IMR-90 (cell line): ENCODE data around the gene DRD4. TPM values are rescaled to one million over a fixed set of nuclear protein-coding genes. Genes with fewer than 3 reads are reported as not detected.

Source experiments
- ATAC-seq: fragments of 200-7000 bp; cut with Tn5 transposase; 2 replicates; pipeline ENCODE4 v1.9.1; 2020; ENCODE audit warnings: low read depth, mild to moderate bottlenecking, moderate library complexity
- BruUV-seq: library from RNA; stranded (reverse); fragments of 400-500 nt; replicated peaks from 2 replicates; lab custom pipeline; 2021; lab: Mats Ljungman, UMichigan
- CTCF ChIA-PET: fragments of 300-600 bp; formaldehyde crosslinking; extraction: SDS; loops from one replicate; lab custom pipeline; 2021; ENCODE audit warnings: antibody characterized with exemption; lab: Yijun Ruan, JAX
- POLR2A ChIA-PET: fragments of 300-600 bp; sonication (Branson Sonifier 250); formaldehyde crosslinking; loops from one replicate; lab custom pipeline; 2022; ENCODE audit warnings: antibody characterized with exemption; ENCODE audit not compliant: unreplicated experiment; lab: Charles Lee
- DNase-seq: peaks from one replicate; pipeline ENCODE4 v3.0.0; 2013
- H2AFZ ChIP-seq: replicated peaks from 2 replicates; pipeline ENCODE3; 2013; ENCODE audit warnings: low read length, mild to moderate bottlenecking; ENCODE audit not compliant: poor library complexity
- H2AK5ac ChIP-seq: 2 replicates; pipeline ENCODE4 v1.6.1; 2013; ENCODE audit warnings: low read depth, low read length, inconsistent platforms
- H2AK9ac ChIP-seq: replicated peaks from 2 replicates; pipeline ENCODE3; 2013; ENCODE audit warnings: mild to moderate bottlenecking, low read depth, low read length, moderate library complexity; ENCODE audit not compliant: poor library complexity
- H2BK120ac ChIP-seq: 2 replicates; pipeline ENCODE4 v1.6.1; 2013; ENCODE audit warnings: low read depth, low read length, inconsistent platforms
- H2BK15ac ChIP-seq: 3 replicates; pipeline ENCODE4 v1.6.1; 2013; ENCODE audit warnings: low read depth, low read length, inconsistent platforms
- H2BK20ac ChIP-seq: 2 replicates; pipeline ENCODE4 v1.6.1; 2013; ENCODE audit warnings: low read depth, mild to moderate bottlenecking, inconsistent platforms, low read length, moderate library complexity
- H2BK5ac ChIP-seq: 2 replicates; pipeline ENCODE4 v1.6.1; 2013; ENCODE audit warnings: mild to moderate bottlenecking, low read depth, low read length, inconsistent platforms; ENCODE audit not compliant: poor library complexity, severe bottlenecking
- H3K14ac ChIP-seq: replicated peaks from 2 replicates; pipeline ENCODE4 v1.6.1; 2013; ENCODE audit warnings: low read depth, low read length, inconsistent platforms
- H3K18ac ChIP-seq: 2 replicates; pipeline ENCODE4 v1.6.1; 2013; ENCODE audit warnings: low read depth, low read length, control low read depth
- H3K23ac ChIP-seq: 2 replicates; pipeline ENCODE4 v1.6.1; 2013; ENCODE audit warnings: low read depth, low read length, inconsistent platforms
- H3K27ac ChIP-seq: 2 replicates; pipeline ENCODE4 v1.5.1; 2013; ENCODE audit warnings: mild to moderate bottlenecking, control low read depth, low read length; ENCODE audit not compliant: insufficient read depth
- H3K27me3 ChIP-seq: 2 replicates; pipeline ENCODE4 v1.6.1; 2013; ENCODE audit warnings: low read length; ENCODE audit not compliant: control insufficient read depth, insufficient read depth
- H3K36me3 ChIP-seq: 2 replicates; pipeline ENCODE4 v1.6.1; 2013; ENCODE audit warnings: low read length, mixed read lengths; ENCODE audit not compliant: control insufficient read depth, insufficient read depth
- H3K4ac ChIP-seq: 2 replicates; pipeline ENCODE4 v1.6.1; 2013; ENCODE audit warnings: low read depth, low read length, inconsistent platforms
- H3K4me1 ChIP-seq: 2 replicates; pipeline ENCODE4 v1.6.1; 2013; ENCODE audit warnings: low read length, mixed read lengths; ENCODE audit not compliant: control insufficient read depth, insufficient read depth
- H3K4me2 ChIP-seq: 2 replicates; pipeline ENCODE4 v1.6.1; 2013; ENCODE audit warnings: low read depth, mild to moderate bottlenecking, control low read depth, low read length, moderate library complexity
- H3K4me3 ChIP-seq: 2 replicates; pipeline ENCODE4 v1.5.1; 2013; ENCODE audit warnings: low read depth, mild to moderate bottlenecking, control low read depth, low read length, moderate library complexity; ENCODE audit not compliant: insufficient read depth
- H3K56ac ChIP-seq: 2 replicates; pipeline ENCODE4 v1.6.1; 2013; ENCODE audit warnings: low read length, inconsistent platforms; ENCODE audit not compliant: insufficient read depth; ENCODE audit errors: extremely low read depth
- H3K79me1 ChIP-seq, 2 experiments: 2 replicates each; pipeline ENCODE4 v1.6.1; 2013; ENCODE audit warnings: low read length in 2 of 2, inconsistent platforms in 1 of 2, low read depth in 1 of 2
- H3K9ac ChIP-seq: 2 replicates; pipeline ENCODE4 v1.6.1; 2013; ENCODE audit warnings: low read depth, low read length, control low read depth
- H3K9me1 ChIP-seq: 2 replicates; pipeline ENCODE4 v1.6.1; 2013; ENCODE audit warnings: low read length, inconsistent platforms; ENCODE audit not compliant: insufficient read depth
- H3K9me3 ChIP-seq: 2 replicates; pipeline ENCODE4 v1.6.1; 2013; ENCODE audit warnings: low read length; ENCODE audit not compliant: control insufficient read depth, insufficient read depth
- H4K20me1 ChIP-seq: 2 replicates; pipeline ENCODE4 v1.6.1; 2013; ENCODE audit warnings: low read length, inconsistent platforms; ENCODE audit not compliant: insufficient read depth
- H4K5ac ChIP-seq: 2 replicates; pipeline ENCODE4 v1.6.1; 2013; ENCODE audit warnings: mild to moderate bottlenecking, low read depth, low read length, control low read depth
- H4K8ac ChIP-seq, 2 experiments: 2 replicates each; pipeline ENCODE4 v1.6.1; 2013; ENCODE audit warnings: low read depth in 2 of 2, low read length in 2 of 2, control low read depth in 1 of 2, inconsistent platforms in 1 of 2
- H4K91ac ChIP-seq: 2 replicates; pipeline ENCODE4 v1.6.1; 2013; ENCODE audit warnings: low read depth, low read length, inconsistent platforms; ENCODE audit not compliant: insufficient read depth
- BHLHE40 ChIP-seq: fragments of 150-350 bp; IDR thresholded peaks from 2 replicates; pipeline ENCODE4 v1.6.1; 2016; ENCODE audit warnings: mild to moderate bottlenecking, low read depth, low read length
- CEBPB ChIP-seq: IDR thresholded peaks from 2 replicates; pipeline ENCODE4 v1.6.1; 2012; ENCODE audit warnings: low read depth, low read length, improper control_type of control experiment
- CHD1 ChIP-seq: IDR thresholded peaks from 2 replicates; pipeline ENCODE4 v1.6.1; 2012; ENCODE audit warnings: low read depth, low read length, improper control_type of control experiment
- FOS ChIP-seq: fragments of 150-350 bp; IDR thresholded peaks from 2 replicates; pipeline ENCODE4 v1.6.1; 2016; ENCODE audit warnings: low read depth, low read length
- MAFK ChIP-seq: IDR thresholded peaks from 2 replicates; pipeline ENCODE4 v1.6.1; 2012; ENCODE audit warnings: low read depth, low read length, improper control_type of control experiment
- MAZ ChIP-seq: IDR thresholded peaks from 2 replicates; pipeline ENCODE4 v1.6.1; 2012; ENCODE audit warnings: low read depth, mild to moderate bottlenecking, low read length, improper control_type of control experiment, moderate library complexity, borderline replicate concordance
- MXI1 ChIP-seq: IDR thresholded peaks from 2 replicates; pipeline ENCODE4 v1.6.1; 2012; ENCODE audit warnings: low read depth, mild to moderate bottlenecking, low read length, moderate library complexity, borderline replicate concordance
- NFE2L2 ChIP-seq: fragments of 150-350 bp; IDR thresholded peaks from 2 replicates; pipeline ENCODE4 v1.6.1; 2016; ENCODE audit warnings: low read depth, mild to moderate bottlenecking, low read length
- POLR2A ChIP-seq: IDR thresholded peaks from 2 replicates; pipeline ENCODE4 v1.6.1; 2012; ENCODE audit warnings: mild to moderate bottlenecking, low read depth, low read length
- RCOR1 ChIP-seq: IDR thresholded peaks from 2 replicates; pipeline ENCODE4 v1.6.1; 2012; ENCODE audit warnings: mild to moderate bottlenecking, low read length, improper control_type of control experiment; ENCODE audit not compliant: insufficient replicate concordance
- RFX5 ChIP-seq: IDR thresholded peaks from 2 replicates; pipeline ENCODE4 v1.8.0; 2012; ENCODE audit warnings: low read depth, mild to moderate bottlenecking, low read length, moderate library complexity
- SMC3 ChIP-seq: fragments of 150-350 bp; IDR thresholded peaks from 2 replicates; pipeline ENCODE4 v1.6.1; 2016; ENCODE audit warnings: low read depth, mild to moderate bottlenecking, antibody characterized with exemption, low read length, moderate library complexity
- WGBS, 2 experiments: methylation state at CpG; one replicate each; pipeline versions ENCODE4 v1.1.5 to v1.1.7; 2013; ENCODE audit warnings: missing lambda C conversion rate in 2 of 2; ENCODE audit not compliant: insufficient read length in 1 of 2; ENCODE audit errors: extremely low coverage in 2 of 2; 5-methylcytosine and 5-hydroxymethylcytosine counted together
- dilution Hi-C: fragments of 300-500 bp; cut with HindIII; formaldehyde crosslinking; loops from one replicate; pipeline ENCODE4 v1.14.3; 2018; ENCODE audit warnings: low sequenced_read_pairs; ENCODE audit not compliant: unreplicated experiment
- in situ Hi-C: fragments of 300-500 bp; cut with MboI; formaldehyde crosslinking; loops from 3 replicates; pipeline ENCODE4 v1.14.3; 2019; ENCODE audit warnings: low sequenced_read_pairs, inconsistent platforms, mixed read lengths
- intact Hi-C: fragments of 100-400 bp; cut with micrococcal nuclease; formaldehyde crosslinking; loops from 2 replicates; pipeline ENCODE4 v1.10.0; 2022
- polyA plus RNA-seq, 3 experiments: library from polyadenylated mRNA; depleted of rRNA; stranded (reverse); fragments of >200 nt; gene quantifications; 2 replicates each; pipeline ENCODE4 v1.2.3, GENCODE V29; 2012; ENCODE audit warnings: low replicate concordance in 1 of 3
- total RNA-seq: library from RNA; depleted of rRNA; stranded (reverse); fragments of >200 nt; gene quantifications from 2 replicates; pipeline ENCODE4 v1.2.3, GENCODE V29; 2012
- TF ChIP-seq, protein P1 (sequence below): fragments of 150-350 bp; IDR thresholded peaks from 2 replicates; pipeline ENCODE4 v1.6.1; 2017; ENCODE audit warnings: mild to moderate bottlenecking, antibody characterized with exemption, low read length, low read depth
- TF ChIP-seq, protein P2 (sequence below): fragments of 150-350 bp; IDR thresholded peaks from 2 replicates; pipeline ENCODE4 v1.6.1; 2016; ENCODE audit warnings: low read depth, mild to moderate bottlenecking, low read length, moderate library complexity, borderline replicate concordance
- TF ChIP-seq, protein P3 (sequence below): conservative IDR thresholded peaks from 2 replicates; pipeline ENCODE4 v1.5.1; 2012; ENCODE audit warnings: mild to moderate bottlenecking, low read depth, low read length, improper control_type of control experiment

Gene DRD4
- total and polyA plus RNA-seq, 2 of the 4 experiments (the other 2 are of a cell fraction), result not detected

DNA sequence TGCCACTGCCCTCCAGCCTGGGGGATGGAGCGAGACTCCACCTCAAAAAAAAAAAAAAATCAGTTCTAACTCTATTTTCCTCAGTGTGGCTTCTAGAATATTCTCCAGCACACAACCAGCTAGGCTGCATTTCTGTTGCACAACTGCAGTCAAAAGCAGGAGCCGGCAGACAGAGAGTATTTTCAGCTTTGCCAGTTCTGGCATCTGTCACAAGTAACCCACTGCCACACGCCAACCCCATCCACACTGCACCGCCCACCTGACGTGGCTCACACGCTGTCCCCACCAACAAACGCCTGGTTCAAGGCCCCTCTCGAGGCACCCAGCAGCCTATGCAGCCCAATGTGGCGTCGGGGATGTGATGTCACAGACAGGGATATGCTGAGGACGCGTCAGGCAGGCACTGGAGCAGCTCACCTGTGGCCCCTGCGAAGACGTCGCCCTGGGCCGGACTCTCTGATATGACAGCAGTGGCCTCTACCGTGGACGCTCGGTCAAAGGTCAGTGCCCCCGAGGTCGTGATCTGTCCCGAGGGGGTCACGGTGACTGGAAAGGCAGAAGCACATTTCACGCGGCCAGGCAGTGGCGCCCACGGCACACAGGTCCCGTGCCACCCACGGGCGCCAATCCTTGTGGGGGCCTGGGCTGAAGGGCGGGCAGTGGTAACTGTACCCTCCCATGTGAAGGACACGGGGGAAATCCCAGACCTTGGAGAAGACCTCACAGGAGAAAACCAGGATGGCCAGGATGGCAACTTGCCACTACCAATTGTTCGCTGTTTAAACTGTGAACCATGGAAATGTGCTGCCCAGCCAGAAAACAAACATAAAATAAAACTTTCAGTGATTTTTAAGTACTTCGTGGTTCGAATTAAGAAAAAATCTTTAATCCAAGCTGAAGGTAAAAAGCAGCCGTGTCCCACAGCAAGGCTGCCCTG lies 42.5 kb downstream of the DRD4 start:
- H4K5ac ChIP-seq, result no peak overlapping the region
- no peak for ATAC-seq
- H3K27ac ChIP-seq, result no peak overlapping the region
- no peaks in the 10 kb centered on the region for H3K27me3 ChIP-seq
- H3K9me1 ChIP-seq, result no peaks in the 10 kb centered on the region
- H3K4me1 ChIP-seq, result no peaks in the 10 kb centered on the region
- no peak overlapping the region for H3K14ac ChIP-seq
- H4K8ac ChIP-seq, result no peak overlapping the region
- no peak overlapping the region for H3K9ac ChIP-seq
- H2BK20ac ChIP-seq, result no peak overlapping the region
- H3K18ac ChIP-seq, result no peak overlapping the region
- WGBS, 2 experiments, result 100% methylated on average over 20 of the region's 36 CpGs; no CpG with 5 or more reads in 1 of the 2 experiments
- ChIA-PET CTCF (no interaction called here), POLR2A (no interaction called here)
- H3K9me3 ChIP-seq, result no peaks in the 10 kb centered on the region
- BruUV-seq, result no TSS peak
- no peak overlapping the region for H3K4ac ChIP-seq
- no peak overlapping the region for H3K4me3 ChIP-seq
- intact Hi-C loops (no loop called here), dilution Hi-C loops (no loop called here), in situ Hi-C loops (no loop called here)
- H2BK15ac ChIP-seq, result no peak overlapping the region
- no peak overlapping the region for H2AFZ ChIP-seq
- no peaks in the 10 kb centered on the region for H4K20me1 ChIP-seq
- H3K56ac ChIP-seq, result no peak overlapping the region
- H2BK120ac ChIP-seq, result no peak overlapping the region
- H3K23ac ChIP-seq, result no peak overlapping the region
- no peak overlapping the region for H2AK9ac ChIP-seq
- H3K79me1 ChIP-seq, result no peaks in the 10 kb centered on the region; a peak in 2 of 4 replicates
- H2BK5ac ChIP-seq, result no peak overlapping the region
- no peak overlapping the region for H4K91ac ChIP-seq
- H2AK5ac ChIP-seq, result no peak overlapping the region
- peaks cover 46% of the 10 kb centered on the region for H3K36me3 ChIP-seq
- no peak for DNase-seq
- H3K4me2 ChIP-seq, result no peak overlapping the region
- no peak for TF ChIP-seq MXI1
- no peak for TF ChIP-seq FOS
- TF ChIP-seq RCOR1, result no peak
- TF ChIP-seq POLR2A, result no peak
- no peak for TF ChIP-seq CEBPB
- TF ChIP-seq CHD1, result no peak
- TF ChIP-seq, protein P1, sequence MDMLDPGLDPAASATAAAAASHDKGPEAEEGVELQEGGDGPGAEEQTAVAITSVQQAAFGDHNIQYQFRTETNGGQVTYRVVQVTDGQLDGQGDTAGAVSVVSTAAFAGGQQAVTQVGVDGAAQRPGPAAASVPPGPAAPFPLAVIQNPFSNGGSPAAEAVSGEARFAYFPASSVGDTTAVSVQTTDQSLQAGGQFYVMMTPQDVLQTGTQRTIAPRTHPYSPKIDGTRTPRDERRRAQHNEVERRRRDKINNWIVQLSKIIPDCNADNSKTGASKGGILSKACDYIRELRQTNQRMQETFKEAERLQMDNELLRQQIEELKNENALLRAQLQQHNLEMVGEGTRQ, result no peak
- TF ChIP-seq MAZ, result no peak
- no peak for TF ChIP-seq RFX5
- TF ChIP-seq, protein P2, sequence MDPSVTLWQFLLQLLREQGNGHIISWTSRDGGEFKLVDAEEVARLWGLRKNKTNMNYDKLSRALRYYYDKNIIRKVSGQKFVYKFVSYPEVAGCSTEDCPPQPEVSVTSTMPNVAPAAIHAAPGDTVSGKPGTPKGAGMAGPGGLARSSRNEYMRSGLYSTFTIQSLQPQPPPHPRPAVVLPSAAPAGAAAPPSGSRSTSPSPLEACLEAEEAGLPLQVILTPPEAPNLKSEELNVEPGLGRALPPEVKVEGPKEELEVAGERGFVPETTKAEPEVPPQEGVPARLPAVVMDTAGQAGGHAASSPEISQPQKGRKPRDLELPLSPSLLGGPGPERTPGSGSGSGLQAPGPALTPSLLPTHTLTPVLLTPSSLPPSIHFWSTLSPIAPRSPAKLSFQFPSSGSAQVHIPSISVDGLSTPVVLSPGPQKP, result no peak
- TF ChIP-seq MAFK, result no peak
- TF ChIP-seq BHLHE40, result no peak
- TF ChIP-seq NFE2L2, result no peak
- no peak for TF ChIP-seq SMC3
- TF ChIP-seq, protein P3, sequence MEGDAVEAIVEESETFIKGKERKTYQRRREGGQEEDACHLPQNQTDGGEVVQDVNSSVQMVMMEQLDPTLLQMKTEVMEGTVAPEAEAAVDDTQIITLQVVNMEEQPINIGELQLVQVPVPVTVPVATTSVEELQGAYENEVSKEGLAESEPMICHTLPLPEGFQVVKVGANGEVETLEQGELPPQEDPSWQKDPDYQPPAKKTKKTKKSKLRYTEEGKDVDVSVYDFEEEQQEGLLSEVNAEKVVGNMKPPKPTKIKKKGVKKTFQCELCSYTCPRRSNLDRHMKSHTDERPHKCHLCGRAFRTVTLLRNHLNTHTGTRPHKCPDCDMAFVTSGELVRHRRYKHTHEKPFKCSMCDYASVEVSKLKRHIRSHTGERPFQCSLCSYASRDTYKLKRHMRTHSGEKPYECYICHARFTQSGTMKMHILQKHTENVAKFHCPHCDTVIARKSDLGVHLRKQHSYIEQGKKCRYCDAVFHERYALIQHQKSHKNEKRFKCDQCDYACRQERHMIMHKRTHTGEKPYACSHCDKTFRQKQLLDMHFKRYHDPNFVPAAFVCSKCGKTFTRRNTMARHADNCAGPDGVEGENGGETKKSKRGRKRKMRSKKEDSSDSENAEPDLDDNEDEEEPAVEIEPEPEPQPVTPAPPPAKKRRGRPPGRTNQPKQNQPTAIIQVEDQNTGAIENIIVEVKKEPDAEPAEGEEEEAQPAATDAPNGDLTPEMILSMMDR, result no peak
